HEK293 (cell line): ENCODE results near the gene INPP5A.
A peak's percentile ranks its signal among the peaks of the same experiment; 100 is the strongest.

Experiments
- CTCF ChIA-PET: fragments of 350-600 bp; formaldehyde crosslinking; extraction: SDS; loops from one replicate; lab custom pipeline; 2021; ENCODE audit warnings: antibody characterized with exemption; lab: Yijun Ruan, JAX
- POLR2A ChIA-PET: fragments of 300-600 bp; formaldehyde crosslinking; extraction: SDS; loops from one replicate; lab custom pipeline; 2020; ENCODE audit warnings: antibody characterized with exemption, inconsistent platforms; lab: Yijun Ruan, JAX
- H3K27ac ChIP-seq: fragments of 200-500 bp; sonication (Bioruptor generic); 2 replicates; pipeline ENCODE4 v1.5.1; 2014; ENCODE audit warnings: low read depth, low read length, control low read depth, inconsistent platforms; ENCODE audit errors: extremely low read depth
- H3K36me3 ChIP-seq, 2 experiments: fragments of 200-500 bp in 1 of 2; sonication (Bioruptor generic) in 1 of 2; 1 replicate in 1 of 2; 2 replicates in 1 of 2; pipeline ENCODE4 v1.5.1; 2014 to 2017; ENCODE audit warnings: inconsistent platforms in 2 of 2, low read length in 2 of 2; ENCODE audit not compliant: control insufficient read depth in 2 of 2, insufficient read depth in 1 of 2
- H3K4me1 ChIP-seq: fragments of 200-500 bp; sonication (Bioruptor generic); 2 replicates; pipeline ENCODE4 v1.5.1; 2014; ENCODE audit warnings: mild to moderate bottlenecking, low read length, inconsistent platforms; ENCODE audit not compliant: control insufficient read depth, insufficient read depth
- H3K4me3 ChIP-seq: 2 replicates; pipeline ENCODE4 v1.5.1; 2011; ENCODE audit warnings: low read depth, mild to moderate bottlenecking, control low read depth, low read length, moderate library complexity
- H3K9me3 ChIP-seq: fragments of 200-500 bp; sonication (Bioruptor generic); 2 replicates; pipeline ENCODE4 v1.5.1; 2014; ENCODE audit warnings: low read depth, low read length, inconsistent platforms; ENCODE audit not compliant: control insufficient read depth, insufficient read depth
- BCL11A ChIP-seq: fragments of 450-650 bp; formaldehyde crosslinking; IDR thresholded peaks from 2 replicates; pipeline ENCODE4 v1.5.1; 2016; ENCODE audit warnings: low read depth, missing biosample characterization, missing genetic modification characterization
- FEZF1 ChIP-seq: fragments of 450-650 bp; formaldehyde crosslinking; IDR thresholded peaks from 2 replicates; pipeline ENCODE4 v1.5.1; 2016; ENCODE audit warnings: missing biosample characterization, missing genetic modification characterization
- PATZ1 ChIP-seq: fragments of 450-650 bp; formaldehyde crosslinking; IDR thresholded peaks from 2 replicates; pipeline ENCODE4 v1.5.1; 2016; ENCODE audit warnings: missing biosample characterization, missing genetic modification characterization
- PRDM10 ChIP-seq: fragments of 450-650 bp; formaldehyde crosslinking; IDR thresholded peaks from 2 replicates; pipeline ENCODE4 v1.5.1; 2016; ENCODE audit warnings: missing biosample characterization, missing genetic modification characterization
- ZBTB1 ChIP-seq: fragments of 450-650 bp; formaldehyde crosslinking; IDR thresholded peaks from 2 replicates; pipeline ENCODE4 v1.5.1; 2016; ENCODE audit warnings: missing biosample characterization, missing genetic modification characterization
- ZFP37 ChIP-seq: fragments of 450-650 bp; formaldehyde crosslinking; IDR thresholded peaks from 2 replicates; pipeline ENCODE4 v1.5.1; 2016; ENCODE audit warnings: missing biosample characterization, missing genetic modification characterization
- ZFP69B ChIP-seq: fragments of 450-650 bp; formaldehyde crosslinking; IDR thresholded peaks from 2 replicates; pipeline ENCODE4 v1.5.1; 2016; ENCODE audit warnings: missing biosample characterization, missing genetic modification characterization
- ZNF175 ChIP-seq: fragments of 450-650 bp; formaldehyde crosslinking; IDR thresholded peaks from 2 replicates; pipeline ENCODE4 v1.5.1; 2016; ENCODE audit warnings: missing biosample characterization, missing genetic modification characterization
- ZNF416 ChIP-seq: fragments of 450-650 bp; formaldehyde crosslinking; IDR thresholded peaks from 2 replicates; pipeline ENCODE4 v1.5.1; 2016; ENCODE audit warnings: missing biosample characterization, missing genetic modification characterization
- ZNF510 ChIP-seq: fragments of 450-650 bp; formaldehyde crosslinking; IDR thresholded peaks from 2 replicates; pipeline ENCODE4 v1.5.1; 2018; ENCODE audit warnings: mild to moderate bottlenecking, missing genetic modification characterization, missing biosample characterization; ENCODE audit not compliant: insufficient replicate concordance
- ZNF561 ChIP-seq: fragments of 450-650 bp; IDR thresholded peaks from 2 replicates; pipeline ENCODE4 v1.5.1; 2018; ENCODE audit warnings: missing biosample characterization, missing genetic modification characterization, borderline replicate concordance
- ZNF747 ChIP-seq: fragments of 450-650 bp; formaldehyde crosslinking; IDR thresholded peaks from 2 replicates; pipeline ENCODE4 v1.5.1; 2016; ENCODE audit warnings: missing biosample characterization, missing genetic modification characterization
- ZNF76 ChIP-seq: fragments of 450-650 bp; formaldehyde crosslinking; IDR thresholded peaks from 2 replicates; pipeline ENCODE4; 2016; ENCODE audit warnings: low read depth, missing biosample characterization, missing genetic modification characterization, borderline replicate concordance
- ZNF776 ChIP-seq: fragments of 450-650 bp; formaldehyde crosslinking; IDR thresholded peaks from 2 replicates; pipeline ENCODE4 v1.5.0; 2017; ENCODE audit warnings: missing biosample characterization, missing genetic modification characterization, borderline replicate concordance
- ZNF843 ChIP-seq: fragments of 450-650 bp; formaldehyde crosslinking; IDR thresholded peaks from 2 replicates; pipeline ENCODE4 v1.5.1; 2016; ENCODE audit warnings: missing biosample characterization, missing genetic modification characterization
- TF ChIP-seq, protein P1 (sequence below): sonication (generic); formaldehyde crosslinking; IDR thresholded peaks from 2 replicates; pipeline ENCODE4 v1.8.1; 2022; ENCODE audit warnings: mild to moderate bottlenecking, moderate library complexity, missing genetic modification reagents
- TF ChIP-seq, protein P2 (sequence below): fragments of 450-650 bp; IDR thresholded peaks from 2 replicates; pipeline ENCODE4 v1.5.1; 2018; ENCODE audit warnings: missing biosample characterization, mild to moderate bottlenecking, missing genetic modification characterization
- TF ChIP-seq, protein P3 (sequence below): fragments of 450-650 bp; formaldehyde crosslinking; IDR thresholded peaks from 2 replicates; pipeline ENCODE4 v1.5.1; 2016; ENCODE audit warnings: missing biosample characterization, missing genetic modification characterization

INPP5A gene

GRCh38 chr10:132506711-132507408 lies 30.7 kb upstream of the INPP5A start:
- Histone ChIP-seq H3K4me3 (no peak overlapping the region), H3K9me3 (no peaks in the 10 kb centered on the region), H3K36me3 (no peaks in the 10 kb centered on the region), H3K27ac (no peak overlapping the region), H3K4me1 (no peaks in the 10 kb centered on the region)
- TF ChIP-seq FEZF1 (tag by site-specific recombination) (peak; percentile 28; the same call in 1 of the 2 replicates), BCL11A (peak; percentile 60; the same call in 1 of the 2 replicates), ZNF561 (tag by site-specific recombination) (no peak), PRDM10 (peak; percentile 55)
- POLR2A ChIA-PET: no interaction called here
- CTCF ChIA-PET: no interaction called here

- POLR2A ChIA-PET: no interaction called here
- CTCF ChIA-PET: no interaction called here
These were observed 30.1 kb upstream of the INPP5A start for GRCh38 chr10:132507409-132507955.

More at GRCh38 chr10:132507409-132507955, 30.1 kb upstream of the INPP5A start:
- H3K9me3 ChIP-seq: no peaks in the 10 kb centered on the region
- no peak overlapping the region for H3K27ac ChIP-seq
- H3K4me3 ChIP-seq: no peak overlapping the region
- no peaks in the 10 kb centered on the region for H3K36me3 ChIP-seq
- TF ChIP-seq ZNF76 (tag by site-specific recombination): no peak
- no peak for TF ChIP-seq ZFP37 (tag by site-specific recombination)
- TF ChIP-seq ZFP69B: no peak
- TF ChIP-seq PATZ1: no peak
- no peak for TF ChIP-seq ZNF747 (tag by site-specific recombination)
- TF ChIP-seq ZNF776 (tag by site-specific recombination): no peak
- TF ChIP-seq, protein P1, sequence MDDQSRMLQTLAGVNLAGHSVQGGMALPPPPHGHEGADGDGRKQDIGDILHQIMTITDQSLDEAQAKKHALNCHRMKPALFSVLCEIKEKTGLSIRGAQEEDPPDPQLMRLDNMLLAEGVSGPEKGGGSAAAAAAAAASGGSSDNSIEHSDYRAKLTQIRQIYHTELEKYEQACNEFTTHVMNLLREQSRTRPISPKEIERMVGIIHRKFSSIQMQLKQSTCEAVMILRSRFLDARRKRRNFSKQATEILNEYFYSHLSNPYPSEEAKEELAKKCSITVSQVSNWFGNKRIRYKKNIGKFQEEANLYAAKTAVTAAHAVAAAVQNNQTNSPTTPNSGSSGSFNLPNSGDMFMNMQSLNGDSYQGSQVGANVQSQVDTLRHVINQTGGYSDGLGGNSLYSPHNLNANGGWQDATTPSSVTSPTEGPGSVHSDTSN: no peak
- no peak for TF ChIP-seq ZNF510 (tag by site-specific recombination)
- TF ChIP-seq, protein P2, sequence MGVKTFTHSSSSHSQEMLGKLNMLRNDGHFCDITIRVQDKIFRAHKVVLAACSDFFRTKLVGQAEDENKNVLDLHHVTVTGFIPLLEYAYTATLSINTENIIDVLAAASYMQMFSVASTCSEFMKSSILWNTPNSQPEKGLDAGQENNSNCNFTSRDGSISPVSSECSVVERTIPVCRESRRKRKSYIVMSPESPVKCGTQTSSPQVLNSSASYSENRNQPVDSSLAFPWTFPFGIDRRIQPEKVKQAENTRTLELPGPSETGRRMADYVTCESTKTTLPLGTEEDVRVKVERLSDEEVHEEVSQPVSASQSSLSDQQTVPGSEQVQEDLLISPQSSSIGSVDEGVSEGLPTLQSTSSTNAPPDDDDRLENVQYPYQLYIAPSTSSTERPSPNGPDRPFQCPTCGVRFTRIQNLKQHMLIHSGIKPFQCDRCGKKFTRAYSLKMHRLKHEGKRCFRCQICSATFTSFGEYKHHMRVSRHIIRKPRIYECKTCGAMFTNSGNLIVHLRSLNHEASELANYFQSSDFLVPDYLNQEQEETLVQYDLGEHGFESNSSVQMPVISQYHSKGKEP: no peak
- TF ChIP-seq, protein P3, sequence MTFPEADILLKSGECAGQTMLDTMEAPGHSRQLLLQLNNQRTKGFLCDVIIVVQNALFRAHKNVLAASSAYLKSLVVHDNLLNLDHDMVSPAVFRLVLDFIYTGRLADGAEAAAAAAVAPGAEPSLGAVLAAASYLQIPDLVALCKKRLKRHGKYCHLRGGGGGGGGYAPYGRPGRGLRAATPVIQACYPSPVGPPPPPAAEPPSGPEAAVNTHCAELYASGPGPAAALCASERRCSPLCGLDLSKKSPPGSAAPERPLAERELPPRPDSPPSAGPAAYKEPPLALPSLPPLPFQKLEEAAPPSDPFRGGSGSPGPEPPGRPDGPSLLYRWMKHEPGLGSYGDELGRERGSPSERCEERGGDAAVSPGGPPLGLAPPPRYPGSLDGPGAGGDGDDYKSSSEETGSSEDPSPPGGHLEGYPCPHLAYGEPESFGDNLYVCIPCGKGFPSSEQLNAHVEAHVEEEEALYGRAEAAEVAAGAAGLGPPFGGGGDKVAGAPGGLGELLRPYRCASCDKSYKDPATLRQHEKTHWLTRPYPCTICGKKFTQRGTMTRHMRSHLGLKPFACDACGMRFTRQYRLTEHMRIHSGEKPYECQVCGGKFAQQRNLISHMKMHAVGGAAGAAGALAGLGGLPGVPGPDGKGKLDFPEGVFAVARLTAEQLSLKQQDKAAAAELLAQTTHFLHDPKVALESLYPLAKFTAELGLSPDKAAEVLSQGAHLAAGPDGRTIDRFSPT (tag by site-specific recombination): no peak
- no peak for TF ChIP-seq ZNF843
- TF ChIP-seq ZNF175 (tag by site-specific recombination): no peak
- no peak for TF ChIP-seq ZNF416 (tag by site-specific recombination)
- no peak for TF ChIP-seq ZBTB1 (tag by site-specific recombination)
- no peaks in the 10 kb centered on the region for H3K4me1 ChIP-seq
